ENCODE data around the gene CIBAR2. TPM values are rescaled to one million over a fixed set of nuclear protein-coding genes. Genes with fewer than 3 reads are reported as not detected.

The CIBAR2 gene
- total RNA-seq, 1 donor: not detected

GRCh38 chr16:85111184-85111583 lies 1.1 kb downstream of the CIBAR2 start:
- no peak overlapping the region for H3K4me3 ChIP-seq (ENCODE audit: low read depth, low read length)
- no peak for DNase-seq (ENCODE audit: low read depth)
- TF ChIP-seq CTCF (IDR thresholded peaks at IDR 0.05; ENCODE audit: insufficient read depth, low read length): no peak

DNA sequence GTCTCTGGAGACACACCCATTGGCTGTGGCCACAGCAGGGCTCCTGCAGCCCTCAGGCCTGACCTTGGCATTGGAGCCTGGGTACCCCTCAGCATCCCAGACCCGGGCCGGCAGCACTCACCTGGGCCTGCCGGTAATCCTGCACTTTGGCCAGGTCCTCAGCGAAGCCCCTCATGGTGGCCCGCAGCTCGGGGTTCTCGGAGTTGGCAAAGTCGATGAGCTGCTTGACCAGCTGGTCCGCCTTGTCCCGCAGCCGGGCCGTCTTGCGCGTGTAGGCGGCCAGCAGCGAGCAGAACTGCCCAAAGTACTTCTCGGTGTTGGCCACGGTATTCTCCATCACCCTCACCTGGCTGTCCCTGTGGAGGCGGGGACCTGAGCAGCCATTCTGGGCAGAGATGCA lies 2.2 kb downstream of the CIBAR2 start:
- H3K4me3 ChIP-seq (ENCODE audit: low read depth, low read length): no peak overlapping the region
- no peak for DNase-seq (ENCODE audit: low read depth)
- TF ChIP-seq CTCF (IDR thresholded peaks at IDR 0.05; ENCODE audit: insufficient read depth, low read length): no peak

GRCh38 chr16:85107532-85107931 lies 4.7 kb downstream of the CIBAR2 start:
- no peak for DNase-seq (ENCODE audit: low read depth)
- no peak overlapping the region for H3K4me3 ChIP-seq (ENCODE audit: low read depth, low read length)
- TF ChIP-seq CTCF (IDR thresholded peaks at IDR 0.05; ENCODE audit: insufficient read depth, low read length): no peak

DNA sequence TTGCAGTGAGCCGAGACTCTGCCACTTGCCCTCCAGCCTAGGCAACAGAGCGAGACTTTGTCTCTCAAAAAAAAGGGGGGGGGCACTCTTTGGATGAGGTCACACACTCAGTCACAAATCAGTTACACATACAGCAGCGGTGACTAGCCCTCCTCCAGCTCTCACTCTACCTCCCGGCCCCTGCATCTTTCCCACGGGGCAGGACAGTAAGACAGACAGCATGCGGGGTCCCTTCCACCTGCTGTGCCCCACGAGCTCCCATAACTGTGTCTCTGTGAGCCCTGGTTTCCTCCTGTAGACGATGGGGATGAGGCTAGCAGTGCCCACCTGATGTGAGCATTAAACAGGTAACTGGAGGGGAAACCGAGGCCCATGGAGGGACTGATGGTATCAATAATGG lies 5.2 kb downstream of the CIBAR2 start:
- DNase-seq (ENCODE audit: low read depth): no peak
- no peak overlapping the region for H3K4me3 ChIP-seq (ENCODE audit: low read depth, low read length)

GRCh38 chr16:85105475-85105874 lies 6.8 kb downstream of the CIBAR2 start:
- no peak for DNase-seq (ENCODE audit: low read depth)
- H3K4me3 ChIP-seq (ENCODE audit: low read depth, low read length): no peak overlapping the region
- no peak for TF ChIP-seq CTCF (IDR thresholded peaks at IDR 0.05; ENCODE audit: insufficient read depth, low read length)

More for the DNA sequence above, 5.2 kb downstream of the CIBAR2 start:
- no peak for TF ChIP-seq CTCF (IDR thresholded peaks at IDR 0.05; ENCODE audit: insufficient read depth, low read length)

DNA sequence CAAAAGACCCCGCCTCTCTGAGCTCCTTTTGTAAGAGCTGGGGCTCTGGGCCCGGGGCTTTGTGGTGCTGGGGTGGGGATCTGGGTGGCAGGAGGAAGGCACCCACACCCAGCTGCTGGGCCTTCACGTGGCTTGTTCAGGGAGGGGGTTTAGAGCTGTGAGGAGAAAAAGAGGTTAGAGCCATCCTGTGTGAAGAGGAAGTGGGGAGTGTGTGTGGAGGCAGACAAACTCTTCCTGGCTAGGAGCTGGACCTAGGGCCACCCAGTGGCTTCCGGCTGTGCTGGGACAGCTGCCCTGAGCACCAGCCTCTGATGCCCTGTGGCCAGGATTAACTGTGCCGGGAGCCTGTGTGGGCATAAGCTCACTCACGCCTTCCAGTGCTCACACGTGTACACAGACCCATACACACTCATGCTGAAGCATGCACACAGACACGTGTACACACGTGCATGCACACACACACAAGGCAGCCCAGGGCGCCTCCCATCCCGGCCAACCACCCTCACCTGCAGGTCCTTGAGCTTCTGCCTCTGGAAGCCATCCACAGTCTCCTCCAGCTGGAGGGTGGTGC lies 7.4 kb downstream of the CIBAR2 start:
- TF ChIP-seq CTCF (IDR thresholded peaks at IDR 0.05; ENCODE audit: insufficient read depth, low read length): no peak
- no peak for DNase-seq (ENCODE audit: low read depth)
- H3K4me3 ChIP-seq (ENCODE audit: low read depth, low read length): no peak overlapping the region

- no peak for TF ChIP-seq CTCF (IDR thresholded peaks at IDR 0.05; ENCODE audit: insufficient read depth, low read length)
- DNase-seq (ENCODE audit: low read depth): no peak
- no peak overlapping the region for H3K4me3 ChIP-seq (ENCODE audit: low read depth, low read length)
Observed at GRCh38 chr16:85104147-85104546, 8.1 kb downstream of the CIBAR2 start.
